ENCODE measurements around the gene TOPAZ1. TPM values are rescaled to one million over a fixed set of nuclear protein-coding genes. Genes with fewer than 3 reads are reported as not detected.

Gene TOPAZ1
- total and polyA plus RNA-seq, 8 donors: not detected

DNA sequence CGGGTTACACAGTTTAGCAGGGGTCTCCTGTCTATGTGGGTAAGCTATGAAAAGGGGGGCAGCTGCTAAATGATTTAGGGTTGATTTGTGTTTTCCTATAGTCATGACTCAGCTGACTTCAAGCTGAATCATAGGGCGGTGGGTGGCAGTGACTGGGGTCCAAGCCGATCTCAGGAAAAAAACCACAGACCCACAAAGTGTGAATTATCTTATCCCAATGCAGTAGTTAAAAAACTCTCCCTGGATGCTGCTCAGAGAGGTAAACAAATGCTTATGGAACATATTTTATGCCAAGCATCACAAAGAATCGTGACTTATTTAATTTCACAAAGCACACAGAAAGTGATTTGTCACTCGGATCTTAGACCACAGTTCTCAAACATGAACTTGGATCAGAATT lies 18.4 kb upstream of the TOPAZ1 start:
- 43 to 60% (median 52%) methylated on average over 5 of the region's 5 CpGs for WGBS, 5 donors
- no peaks in the 10 kb centered on the region for H3K4me1 ChIP-seq
- intact Hi-C loops (cut with DNase I; ENCODE audit: low total_unique reads): no loop called here
- H3K4me3 ChIP-seq: no peak overlapping the region
- DNase-seq: no peak
- no peaks in the 10 kb centered on the region for H3K9me3 ChIP-seq
- H3K27ac ChIP-seq: no peak overlapping the region
- TF ChIP-seq, protein P1, sequence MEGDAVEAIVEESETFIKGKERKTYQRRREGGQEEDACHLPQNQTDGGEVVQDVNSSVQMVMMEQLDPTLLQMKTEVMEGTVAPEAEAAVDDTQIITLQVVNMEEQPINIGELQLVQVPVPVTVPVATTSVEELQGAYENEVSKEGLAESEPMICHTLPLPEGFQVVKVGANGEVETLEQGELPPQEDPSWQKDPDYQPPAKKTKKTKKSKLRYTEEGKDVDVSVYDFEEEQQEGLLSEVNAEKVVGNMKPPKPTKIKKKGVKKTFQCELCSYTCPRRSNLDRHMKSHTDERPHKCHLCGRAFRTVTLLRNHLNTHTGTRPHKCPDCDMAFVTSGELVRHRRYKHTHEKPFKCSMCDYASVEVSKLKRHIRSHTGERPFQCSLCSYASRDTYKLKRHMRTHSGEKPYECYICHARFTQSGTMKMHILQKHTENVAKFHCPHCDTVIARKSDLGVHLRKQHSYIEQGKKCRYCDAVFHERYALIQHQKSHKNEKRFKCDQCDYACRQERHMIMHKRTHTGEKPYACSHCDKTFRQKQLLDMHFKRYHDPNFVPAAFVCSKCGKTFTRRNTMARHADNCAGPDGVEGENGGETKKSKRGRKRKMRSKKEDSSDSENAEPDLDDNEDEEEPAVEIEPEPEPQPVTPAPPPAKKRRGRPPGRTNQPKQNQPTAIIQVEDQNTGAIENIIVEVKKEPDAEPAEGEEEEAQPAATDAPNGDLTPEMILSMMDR (IDR thresholded peaks at IDR 0.05): no peak
- TF ChIP-seq POLR2AphosphoS5 (IDR thresholded peaks at IDR 0.05): no peak
- TF ChIP-seq POLR2A (IDR thresholded peaks at IDR 0.05): no peak
- TF ChIP-seq EP300 (IDR thresholded peaks at IDR 0.05): no peak
- no peaks in the 10 kb centered on the region for H3K36me3 ChIP-seq
- H3K27me3 ChIP-seq: no peaks in the 10 kb centered on the region

DNA sequence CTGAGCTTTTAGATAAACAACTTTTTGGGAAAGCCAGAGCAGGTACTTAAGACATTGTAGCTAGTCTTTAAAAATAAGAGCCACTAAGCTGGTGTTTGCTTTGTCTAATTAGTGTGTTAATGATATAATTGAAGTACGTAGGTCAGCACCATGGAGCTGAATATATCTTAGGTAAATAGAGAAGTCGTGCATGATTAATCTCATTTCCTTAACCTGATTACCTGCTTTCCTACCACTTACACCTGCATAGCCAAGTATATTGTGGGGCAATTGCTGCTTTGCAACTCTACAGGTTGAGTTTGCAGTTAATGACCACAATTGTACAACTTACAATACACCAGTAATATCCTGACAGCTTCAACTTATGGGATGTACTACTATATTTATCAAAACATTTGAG lies 17.6 kb upstream of the TOPAZ1 start:
- 17 to 55% (median 33%) methylated on average over 2 of the region's 2 CpGs for WGBS, 5 donors
- H3K36me3 ChIP-seq: no peaks in the 10 kb centered on the region
- H3K4me1 ChIP-seq: no peaks in the 10 kb centered on the region
- H3K27me3 ChIP-seq: no peaks in the 10 kb centered on the region
- intact Hi-C loops (cut with DNase I; ENCODE audit: low total_unique reads): no loop called here
- no peaks in the 10 kb centered on the region for H3K9me3 ChIP-seq
- TF ChIP-seq POLR2A (IDR thresholded peaks at IDR 0.05) (no peak), POLR2AphosphoS5 (IDR thresholded peaks at IDR 0.05) (no peak), EP300 (IDR thresholded peaks at IDR 0.05) (no peak)
- TF ChIP-seq, protein P1 (IDR thresholded peaks at IDR 0.05): no peak
- no peak overlapping the region for H3K4me3 ChIP-seq
- peak in 1 of 2 donors; percentile 37 for DNase-seq
- H3K27ac ChIP-seq: no peak overlapping the region

DNA sequence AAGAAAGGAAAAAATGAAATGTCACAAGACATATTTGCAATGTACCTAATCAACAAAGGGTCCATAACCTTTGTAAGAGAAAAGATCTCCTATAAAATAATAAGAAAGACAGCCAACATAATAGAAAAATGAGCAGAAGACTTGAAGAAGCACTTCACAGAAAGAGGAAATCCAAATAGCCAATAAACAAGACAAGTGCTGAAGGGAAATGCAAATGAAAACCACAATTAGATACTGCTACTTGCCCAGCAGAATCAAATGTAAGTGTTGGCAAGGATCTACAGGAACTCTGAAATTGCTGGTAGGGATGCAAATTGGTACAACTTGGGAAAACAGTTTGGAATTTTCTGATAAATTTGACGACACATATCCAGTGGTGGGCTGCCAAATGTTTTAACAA lies 15.1 kb upstream of the TOPAZ1 start:
- TF ChIP-seq EP300 (IDR thresholded peaks at IDR 0.05) (no peak), POLR2A (IDR thresholded peaks at IDR 0.05) (no peak), POLR2AphosphoS5 (IDR thresholded peaks at IDR 0.05) (no peak)
- TF ChIP-seq, protein P1 (IDR thresholded peaks at IDR 0.05): no peak
- 64 to 83% (median 77%) methylated on average over 1 of the region's 1 CpG for WGBS, 5 donors
- no peak for DNase-seq
- intact Hi-C loops (cut with DNase I; ENCODE audit: low total_unique reads): no loop called here
- no peaks in the 10 kb centered on the region for H3K9me3 ChIP-seq
- H3K4me1 ChIP-seq: no peaks in the 10 kb centered on the region
- H3K27me3 ChIP-seq: no peaks in the 10 kb centered on the region
- H3K4me3 ChIP-seq: no peak overlapping the region
- no peaks in the 10 kb centered on the region for H3K36me3 ChIP-seq
- no peak overlapping the region for H3K27ac ChIP-seq

DNA sequence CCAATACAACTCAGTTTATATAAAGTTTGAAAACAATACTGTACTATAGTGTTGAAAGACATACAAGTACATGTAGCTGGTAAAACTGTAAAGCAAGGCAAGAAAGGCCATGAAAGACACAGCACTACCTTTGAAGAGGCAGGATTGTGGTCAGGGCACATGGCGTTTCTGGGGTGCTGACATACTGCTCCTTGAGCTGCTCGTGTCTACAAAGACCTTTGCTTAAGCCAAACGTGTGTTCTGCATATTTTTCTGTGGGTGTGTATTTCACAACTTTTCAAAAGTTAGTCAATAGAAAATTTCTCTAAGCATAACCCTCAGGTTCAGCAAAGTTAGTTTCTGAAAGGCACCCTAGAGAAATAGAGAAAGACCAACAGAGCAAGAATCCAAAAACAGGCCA lies 14.1 kb upstream of the TOPAZ1 start:
- no peak for TF ChIP-seq EP300 (IDR thresholded peaks at IDR 0.05)
- Histone ChIP-seq H3K36me3 (no peaks in the 10 kb centered on the region), H3K4me1 (no peaks in the 10 kb centered on the region), H3K27me3 (no peaks in the 10 kb centered on the region), H3K9me3 (no peaks in the 10 kb centered on the region), H3K4me3 (no peak overlapping the region), H3K27ac (no peak overlapping the region)
- 64 to 79% (median 76%) methylated on average over 3 of the region's 3 CpGs for WGBS, 5 donors
- DNase-seq: no peak
- intact Hi-C loops (cut with DNase I; ENCODE audit: low total_unique reads): no loop called here

DNA sequence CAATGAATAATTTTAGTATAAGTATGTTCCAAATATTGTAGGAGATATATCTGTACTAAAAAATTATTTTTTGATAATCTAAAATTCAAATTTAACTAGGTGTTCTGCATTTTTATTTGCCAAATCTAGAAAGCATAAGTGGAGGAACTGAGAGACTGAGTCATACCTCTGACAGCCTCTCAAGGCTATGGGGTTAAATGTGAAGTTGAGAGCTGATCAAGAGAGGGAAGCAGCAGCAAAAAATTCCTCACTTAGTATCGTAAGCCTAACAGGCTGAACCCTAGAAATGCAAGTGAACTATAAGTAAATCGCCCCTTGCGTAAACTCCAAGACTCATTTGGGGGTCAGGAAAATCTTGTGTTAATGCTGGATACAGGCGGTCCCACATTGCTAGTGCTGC lies 12.8 kb upstream of the TOPAZ1 start:
- 84 to 97% (median 91%) methylated on average over 4 of the region's 4 CpGs for whole genome bisulfite sequencing, 5 donors
- TF ChIP-seq, protein P1 (IDR thresholded peaks at IDR 0.05): no peak
- TF ChIP-seq POLR2A (IDR thresholded peaks at IDR 0.05): no peak
- TF ChIP-seq EP300 (IDR thresholded peaks at IDR 0.05): no peak
- no peak for TF ChIP-seq POLR2AphosphoS5 (IDR thresholded peaks at IDR 0.05)
- no peaks in the 10 kb centered on the region for H3K36me3 ChIP-seq
- no peak for DNase-seq
- no peaks in the 10 kb centered on the region for H3K4me1 ChIP-seq
- no peak overlapping the region for H3K27ac ChIP-seq
- intact Hi-C loops (cut with DNase I; ENCODE audit: low total_unique reads): no loop called here
- H3K9me3 ChIP-seq: no peaks in the 10 kb centered on the region
- no peak overlapping the region for H3K4me3 ChIP-seq
- no peaks in the 10 kb centered on the region for H3K27me3 ChIP-seq

Data from stomach (tissue), 9 donors.